Gastrocnemius medialis (tissue), 4 donors: ENCODE results near the gene CCND1. TPM values are rescaled to one million over a fixed set of nuclear protein-coding genes. Genes with fewer than 3 reads are reported as not detected.
A peak's percentile ranks its signal among the peaks of the same experiment; 100 is the strongest.

Source experiments
- ATAC-seq, 2 donors: fragments of 150-250 bp; one replicate each; pipeline ENCODE4 v1.9.1; 2016
- DNase-seq, 2 donors: peaks; one replicate each; pipeline ENCODE4 v3.0.0-alpha.2; 2019
- H3K27ac ChIP-seq, 4 donors: fragments of 200-600 bp; sonication (generic); 1 replicate in 1 of 4; 2 replicates in 3 of 4; pipeline ENCODE4 v1.5.1; 2016 to 2018; ENCODE audit warnings: mild to moderate bottlenecking in 2 of 4, moderate library complexity in 1 of 4
- H3K27me3 ChIP-seq, 3 donors: fragments of 200-600 bp; sonication (generic) in 2 of 3; 1 replicate in 1 of 3; 2 replicates in 2 of 3; pipeline versions ENCODE4 v1.5.1 to v1.6.0; 2016 to 2019; ENCODE audit warnings: mild to moderate bottlenecking in 1 of 3, moderate library complexity in 1 of 3
- H3K36me3 ChIP-seq, 2 donors: fragments of 200-600 bp; sonication (generic) in 1 of 2; one replicate each; pipeline ENCODE4 v1.5.1; 2017 to 2018
- H3K4me1 ChIP-seq, 2 donors: fragments of 200-600 bp; sonication (generic) in 1 of 2; one replicate each; pipeline ENCODE4 v1.5.1; 2016 to 2017; ENCODE audit warnings: mild to moderate bottlenecking in 2 of 2
- H3K4me3 ChIP-seq, 4 donors: fragments of 200-600 bp; sonication (generic) in 3 of 4; 1 replicate in 1 of 4; 2 replicates in 3 of 4; pipeline ENCODE4 v1.5.1; 2016 to 2019; ENCODE audit warnings: mild to moderate bottlenecking in 2 of 4
- H3K9me3 ChIP-seq, 3 donors: fragments of 200-600 bp; sonication (generic) in 2 of 3; 1 replicate in 1 of 3; 2 replicates in 2 of 3; pipeline ENCODE4 v1.5.1; 2016 to 2019
- POLR2A ChIP-seq, 2 donors: fragments of 450-650 bp; IDR thresholded peaks; one replicate each; pipeline ENCODE4 v1.6.1; 2017; ENCODE audit warnings: antibody characterized with exemption in 2 of 2, mild to moderate bottlenecking in 2 of 2, moderate library complexity in 2 of 2
- in situ Hi-C, 4 donors: fragments of 200-750 bp; cut with MboI; loops; one replicate each; pipeline versions ENCODE4 v1.15.0 to v1.8.0; 2017; ENCODE audit warnings: low sequenced_read_pairs in 4 of 4
- intact Hi-C: fragments of 100-400 bp; cut with DNase I; formaldehyde crosslinking; loops from one replicate; pipeline ENCODE4 v1.15.1; 2023; ENCODE audit warnings: low total_unique reads
- total RNA-seq, 4 donors: library from RNA; depleted of rRNA; stranded (reverse); fragments of >200 nt; gene quantifications; one replicate each; pipeline versions ENCODE4 v1.1.0 to v1.2.3, GENCODE V29; 2016
- TF ChIP-seq, protein P1 (sequence below), 5 experiments: fragments of 450-650 bp in 3 of 5; fragments of 200-600 bp in 2 of 5; sonication (generic) in 2 of 5; IDR thresholded peaks in 4 of 5; conservative IDR thresholded peaks in 1 of 5; 1 replicate in 4 of 5; 2 replicates in 1 of 5; pipeline ENCODE4 v1.5.1; 2016 to 2019; ENCODE audit warnings: antibody characterized with exemption in 5 of 5, mild to moderate bottlenecking in 3 of 5, moderate library complexity in 3 of 5

The CCND1 gene
- total RNA-seq, 4 donors from 2014 or later: 1.3 to 4.6 (median 3.2) TPM

DNA sequence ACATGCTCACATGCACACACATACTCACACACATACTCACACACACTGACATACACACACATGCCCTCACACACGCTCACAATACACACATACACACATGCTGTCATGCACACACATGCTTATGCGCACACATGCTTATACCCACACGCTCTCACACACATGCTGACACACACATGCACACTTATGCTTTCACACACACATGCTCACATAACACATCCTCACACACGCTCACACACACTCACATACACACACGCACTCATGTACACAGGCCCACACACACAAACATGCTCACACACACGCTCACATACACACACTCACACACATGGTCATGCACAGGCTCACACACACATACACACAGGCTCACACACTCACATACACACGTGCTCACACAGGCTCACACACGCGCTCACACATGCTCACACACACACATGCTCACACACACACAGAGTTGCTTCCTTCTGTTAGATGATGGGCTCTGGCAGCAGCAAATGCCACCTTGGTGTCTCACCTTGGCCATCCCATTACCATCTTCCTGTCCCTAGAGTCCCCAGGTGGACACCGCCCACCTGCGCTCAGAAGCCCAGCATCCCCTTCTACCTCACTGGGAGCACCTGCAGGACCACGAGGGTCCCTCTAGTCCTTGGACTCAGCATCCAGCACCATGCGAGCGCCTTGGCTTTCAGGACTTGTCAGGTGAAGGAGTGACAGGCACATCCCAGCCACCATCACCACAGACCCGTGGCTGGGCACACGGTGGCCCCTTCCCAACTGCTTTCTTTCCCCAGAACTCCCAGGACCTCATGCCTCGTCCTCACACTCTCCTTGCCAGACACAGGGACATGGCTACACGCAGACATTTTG, 44.9 kb upstream of the CCND1 start:
- TF ChIP-seq, protein P1, sequence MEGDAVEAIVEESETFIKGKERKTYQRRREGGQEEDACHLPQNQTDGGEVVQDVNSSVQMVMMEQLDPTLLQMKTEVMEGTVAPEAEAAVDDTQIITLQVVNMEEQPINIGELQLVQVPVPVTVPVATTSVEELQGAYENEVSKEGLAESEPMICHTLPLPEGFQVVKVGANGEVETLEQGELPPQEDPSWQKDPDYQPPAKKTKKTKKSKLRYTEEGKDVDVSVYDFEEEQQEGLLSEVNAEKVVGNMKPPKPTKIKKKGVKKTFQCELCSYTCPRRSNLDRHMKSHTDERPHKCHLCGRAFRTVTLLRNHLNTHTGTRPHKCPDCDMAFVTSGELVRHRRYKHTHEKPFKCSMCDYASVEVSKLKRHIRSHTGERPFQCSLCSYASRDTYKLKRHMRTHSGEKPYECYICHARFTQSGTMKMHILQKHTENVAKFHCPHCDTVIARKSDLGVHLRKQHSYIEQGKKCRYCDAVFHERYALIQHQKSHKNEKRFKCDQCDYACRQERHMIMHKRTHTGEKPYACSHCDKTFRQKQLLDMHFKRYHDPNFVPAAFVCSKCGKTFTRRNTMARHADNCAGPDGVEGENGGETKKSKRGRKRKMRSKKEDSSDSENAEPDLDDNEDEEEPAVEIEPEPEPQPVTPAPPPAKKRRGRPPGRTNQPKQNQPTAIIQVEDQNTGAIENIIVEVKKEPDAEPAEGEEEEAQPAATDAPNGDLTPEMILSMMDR (IDR thresholded peaks at IDR 0.05 in 4 of 5, conservative IDR thresholded peaks at IDR 0.05 in 1 of 5): no peak
- TF ChIP-seq POLR2A (IDR thresholded peaks at IDR 0.05): no peak
- Histone ChIP-seq H3K36me3 (no peaks in the 10 kb centered on the region), H3K27ac (no peak overlapping the region), H3K9me3 (no peaks in the 10 kb centered on the region), H3K27me3 (no peaks in the 10 kb centered on the region), H3K4me1 (no peaks in the 10 kb centered on the region), H3K4me3 (no peak overlapping the region)
- ATAC-seq (no peak), DNase-seq (no peak)
- in situ Hi-C loops: no loop called here
- intact Hi-C loops: no loop called here

DNA sequence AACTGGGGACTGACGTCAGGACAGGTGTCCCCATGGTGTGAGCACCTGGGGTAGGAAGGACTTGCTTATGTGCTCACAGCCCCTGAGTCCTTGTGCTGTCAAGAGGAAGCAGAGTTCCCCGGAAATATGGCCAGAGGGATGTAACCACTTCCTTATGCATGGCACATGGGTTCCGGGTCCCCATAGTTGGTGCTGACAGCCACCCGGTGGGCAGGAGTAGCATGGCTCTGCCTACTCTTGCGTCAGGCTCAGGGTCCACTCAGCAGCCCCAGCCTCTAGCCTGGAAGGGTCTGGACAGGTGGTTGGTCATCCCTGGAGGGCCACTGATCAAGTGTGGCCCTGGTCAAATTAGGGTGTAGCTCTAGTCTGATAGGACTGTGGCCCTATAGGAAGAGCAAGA, 42.8 kb upstream of the CCND1 start:
- Histone ChIP-seq H3K36me3 (no peaks in the 10 kb centered on the region), H3K4me1 (no peaks in the 10 kb centered on the region), H3K27ac (no peak overlapping the region), H3K9me3 (no peaks in the 10 kb centered on the region), H3K4me3 (no peak overlapping the region), H3K27me3 (peaks cover 6% of the 10 kb centered on the region in 3 donors)
- DNase-seq (no peak), ATAC-seq (no peak)
- TF ChIP-seq POLR2A (IDR thresholded peaks at IDR 0.05): no peak
- TF ChIP-seq, protein P1 (IDR thresholded peaks at IDR 0.05 in 4 of 5, conservative IDR thresholded peaks at IDR 0.05 in 1 of 5): no peak
- intact Hi-C loops (no loop called here), in situ Hi-C loops (no loop called here)

DNA sequence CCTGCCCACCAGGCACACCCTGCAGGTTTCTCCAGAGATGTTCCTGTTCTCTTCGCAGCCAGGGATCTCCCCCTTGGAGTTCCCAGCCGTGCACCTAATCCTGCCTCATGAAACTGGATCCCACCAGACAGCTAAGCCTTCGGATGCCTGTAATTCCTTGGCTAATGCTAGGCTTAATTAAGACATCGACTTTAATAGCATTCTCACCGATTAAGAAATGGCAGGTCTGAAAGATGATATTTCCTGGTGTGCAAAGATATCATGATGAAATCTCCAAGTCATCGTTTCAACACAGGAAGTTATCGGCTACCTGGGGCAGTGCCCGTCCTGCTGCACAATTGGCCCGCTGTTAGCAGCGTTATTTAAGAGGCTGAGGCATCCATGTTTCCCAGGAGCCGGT, 41.5 kb upstream of the CCND1 start:
- DNase-seq (no peak), ATAC-seq (peak; percentile 53 to 80)
- no peaks in the 10 kb centered on the region for H3K9me3 ChIP-seq
- intact Hi-C loops (no loop called here), in situ Hi-C loops (no loop called here)
- no peaks in the 10 kb centered on the region for H3K4me1 ChIP-seq
- H3K27ac ChIP-seq: no peak overlapping the region
- no peaks in the 10 kb centered on the region for H3K36me3 ChIP-seq
- H3K4me3 ChIP-seq: no peak overlapping the region
- peaks cover 6 to 12% (median 11%) of the 10 kb centered on the region in 3 donors for H3K27me3 ChIP-seq
- TF ChIP-seq POLR2A (IDR thresholded peaks at IDR 0.05): no peak
- TF ChIP-seq, protein P1 (IDR thresholded peaks at IDR 0.05 in 4 of 5, conservative IDR thresholded peaks at IDR 0.05 in 1 of 5): no peak

DNA sequence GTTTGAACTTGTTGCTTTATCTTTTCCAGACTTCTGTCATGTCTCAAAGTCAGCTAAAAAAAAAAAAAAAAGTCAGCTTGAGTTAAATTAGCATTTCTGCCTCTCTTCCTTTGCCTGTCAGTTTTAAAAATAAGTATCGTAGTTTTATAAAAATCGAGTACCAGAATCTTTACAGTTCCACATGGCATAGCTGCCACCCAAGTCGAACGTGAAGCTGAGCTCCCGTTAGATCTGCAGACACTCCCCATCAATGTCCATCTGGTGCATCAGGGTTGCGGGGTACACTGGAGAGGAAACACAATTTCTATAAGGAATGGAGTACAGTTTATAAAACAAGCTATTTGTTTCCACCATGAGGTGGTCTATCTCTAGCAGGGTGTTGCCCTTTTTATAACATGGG, 41.0 kb upstream of the CCND1 start:
- Histone ChIP-seq H3K9me3 (no peaks in the 10 kb centered on the region), H3K36me3 (no peaks in the 10 kb centered on the region), H3K27me3 (peaks cover 6 to 12% (median 11%) of the 10 kb centered on the region in 3 donors), H3K4me1 (no peaks in the 10 kb centered on the region), H3K27ac (no peak overlapping the region), H3K4me3 (no peak overlapping the region)
- in situ Hi-C loops (loop anchor here in 1 of 4 donors (25.0 kb wide), 1 partner anchor 488 kb away; no protein-coding TSS in a partner anchor), intact Hi-C loops (no loop called here)
- ATAC-seq (no peak), DNase-seq (no peak)
- no peak for TF ChIP-seq POLR2A (IDR thresholded peaks at IDR 0.05)
- TF ChIP-seq, protein P1 (IDR thresholded peaks at IDR 0.05 in 4 of 5, conservative IDR thresholded peaks at IDR 0.05 in 1 of 5): no peak
